ENCODE measurements around the gene ZNF148.

GRCh38 chr3:125191256-125191655 is 183.9 kb downstream of the ZNF148 start:
- TF ChIP-seq, protein P1, sequence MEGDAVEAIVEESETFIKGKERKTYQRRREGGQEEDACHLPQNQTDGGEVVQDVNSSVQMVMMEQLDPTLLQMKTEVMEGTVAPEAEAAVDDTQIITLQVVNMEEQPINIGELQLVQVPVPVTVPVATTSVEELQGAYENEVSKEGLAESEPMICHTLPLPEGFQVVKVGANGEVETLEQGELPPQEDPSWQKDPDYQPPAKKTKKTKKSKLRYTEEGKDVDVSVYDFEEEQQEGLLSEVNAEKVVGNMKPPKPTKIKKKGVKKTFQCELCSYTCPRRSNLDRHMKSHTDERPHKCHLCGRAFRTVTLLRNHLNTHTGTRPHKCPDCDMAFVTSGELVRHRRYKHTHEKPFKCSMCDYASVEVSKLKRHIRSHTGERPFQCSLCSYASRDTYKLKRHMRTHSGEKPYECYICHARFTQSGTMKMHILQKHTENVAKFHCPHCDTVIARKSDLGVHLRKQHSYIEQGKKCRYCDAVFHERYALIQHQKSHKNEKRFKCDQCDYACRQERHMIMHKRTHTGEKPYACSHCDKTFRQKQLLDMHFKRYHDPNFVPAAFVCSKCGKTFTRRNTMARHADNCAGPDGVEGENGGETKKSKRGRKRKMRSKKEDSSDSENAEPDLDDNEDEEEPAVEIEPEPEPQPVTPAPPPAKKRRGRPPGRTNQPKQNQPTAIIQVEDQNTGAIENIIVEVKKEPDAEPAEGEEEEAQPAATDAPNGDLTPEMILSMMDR (IDR thresholded peaks at IDR 0.05) = no peak
- TF ChIP-seq POLR2AphosphoS5 (IDR thresholded peaks at IDR 0.05) = no peak
